ENCODE data around the gene SATB2. TPM values are rescaled to one million over a fixed set of nuclear protein-coding genes. Genes with fewer than 3 reads are reported as not detected.

The SATB2 gene
- total RNA-seq, 3 donors from 2014 or later = 2.3 to 12.2 (median 8.2) TPM

- intact Hi-C loops (cut with DNase I; ENCODE audit: low total_unique reads) = loop anchor here (10.0 kb wide), 1 partner anchor 617 kb away; no protein-coding TSS in a partner anchor
- TF ChIP-seq POLR2AphosphoS5 (IDR thresholded peaks at IDR 0.05) = no peak
- no peak for TF ChIP-seq CTCF (IDR thresholded peaks at IDR 0.05)
- no peak for TF ChIP-seq POLR2A (IDR thresholded peaks at IDR 0.05)
- Histone ChIP-seq H3K27me3 (no peaks in the 10 kb centered on the region), H3K4me3 (no peak overlapping the region), H3K36me3 (no peaks in the 10 kb centered on the region), H3K27ac (no peak overlapping the region), H3K9me3 (no peaks in the 10 kb centered on the region), H3K4me1 (no peaks in the 10 kb centered on the region)
- DNase-seq (ENCODE audit: low spot score in 2 of 2) = no peak
These were observed 50.3 kb downstream of the SATB2 start for GRCh38 chr2:199407421-199407820.

- no peaks in the 10 kb centered on the region for H3K4me1 ChIP-seq
- DNase-seq (ENCODE audit: low spot score in 2 of 2) = no peak
- no peak overlapping the region for H3K27ac ChIP-seq
- H3K9me3 ChIP-seq = no peaks in the 10 kb centered on the region
- no peaks in the 10 kb centered on the region for H3K36me3 ChIP-seq
- TF ChIP-seq POLR2AphosphoS5 (IDR thresholded peaks at IDR 0.05) (no peak), CTCF (IDR thresholded peaks at IDR 0.05) (no peak), POLR2A (IDR thresholded peaks at IDR 0.05) (no peak)
- no peaks in the 10 kb centered on the region for H3K27me3 ChIP-seq
- intact Hi-C loops (cut with DNase I; ENCODE audit: low total_unique reads) = loop anchor here (10.0 kb wide), 1 partner anchor 620 kb away; no protein-coding TSS in a partner anchor
- no peak overlapping the region for H3K4me3 ChIP-seq
These were observed 52.5 kb downstream of the SATB2 start for GRCh38 chr2:199405241-199405640.

- Histone ChIP-seq H3K36me3 (no peaks in the 10 kb centered on the region), H3K4me1 (no peaks in the 10 kb centered on the region), H3K27ac (no peak overlapping the region), H3K9me3 (no peaks in the 10 kb centered on the region), H3K27me3 (no peaks in the 10 kb centered on the region), H3K4me3 (no peak overlapping the region)
- TF ChIP-seq CTCF (IDR thresholded peaks at IDR 0.05) (no peak), POLR2A (IDR thresholded peaks at IDR 0.05) (no peak), POLR2AphosphoS5 (IDR thresholded peaks at IDR 0.05) (no peak)
- intact Hi-C loops (cut with DNase I; ENCODE audit: low total_unique reads) = loop anchor here (1.0 to 10.0 kb wide), 3 partner anchors 20 to 753 kb away; no protein-coding TSS in a partner anchor
- no peak for DNase-seq (ENCODE audit: low spot score in 2 of 2)
These were observed 52.9 kb downstream of the SATB2 start for GRCh38 chr2:199404841-199405240.

- intact Hi-C loops (cut with DNase I; ENCODE audit: low total_unique reads) = no loop called here
These were observed 62.4 kb downstream of the SATB2 start for GRCh38 chr2:199395311-199395710.

GRCh38 chr2:199392363-199392762 is 65.4 kb downstream of the SATB2 start:
- no peak for TF ChIP-seq POLR2A (IDR thresholded peaks at IDR 0.05)
- intact Hi-C loops (cut with DNase I; ENCODE audit: low total_unique reads) = no loop called here
- H3K4me3 ChIP-seq = no peak overlapping the region
- no peaks in the 10 kb centered on the region for H3K9me3 ChIP-seq
- no peaks in the 10 kb centered on the region for H3K36me3 ChIP-seq
- H3K27me3 ChIP-seq = no peaks in the 10 kb centered on the region
- no peak overlapping the region for H3K27ac ChIP-seq
- no peaks in the 10 kb centered on the region for H3K4me1 ChIP-seq
- DNase-seq (ENCODE audit: low spot score in 2 of 2) = no peak

More at GRCh38 chr2:199395311-199395710, 62.4 kb downstream of the SATB2 start:
- no peak overlapping the region for H3K27ac ChIP-seq
- no peak for DNase-seq (ENCODE audit: low spot score in 2 of 2)
- no peaks in the 10 kb centered on the region for H3K36me3 ChIP-seq
- no peak for TF ChIP-seq CTCF (IDR thresholded peaks at IDR 0.05)
- no peak for TF ChIP-seq POLR2A (IDR thresholded peaks at IDR 0.05)
- TF ChIP-seq POLR2AphosphoS5 (IDR thresholded peaks at IDR 0.05) = no peak
- no peaks in the 10 kb centered on the region for H3K27me3 ChIP-seq
- no peaks in the 10 kb centered on the region for H3K4me1 ChIP-seq
- H3K9me3 ChIP-seq = no peaks in the 10 kb centered on the region
- no peak overlapping the region for H3K4me3 ChIP-seq

Measured in breast epithelium (tissue), 4 donors.